ENCODE data around the gene STEAP1B. TPM values are rescaled to one million over a fixed set of nuclear protein-coding genes. Genes with fewer than 3 reads are reported as not detected.

Gene STEAP1B
- total and polyA plus RNA-seq, 4 donors = 0.36 to 5.1 (median 2.8) TPM; not detected in 1

DNA sequence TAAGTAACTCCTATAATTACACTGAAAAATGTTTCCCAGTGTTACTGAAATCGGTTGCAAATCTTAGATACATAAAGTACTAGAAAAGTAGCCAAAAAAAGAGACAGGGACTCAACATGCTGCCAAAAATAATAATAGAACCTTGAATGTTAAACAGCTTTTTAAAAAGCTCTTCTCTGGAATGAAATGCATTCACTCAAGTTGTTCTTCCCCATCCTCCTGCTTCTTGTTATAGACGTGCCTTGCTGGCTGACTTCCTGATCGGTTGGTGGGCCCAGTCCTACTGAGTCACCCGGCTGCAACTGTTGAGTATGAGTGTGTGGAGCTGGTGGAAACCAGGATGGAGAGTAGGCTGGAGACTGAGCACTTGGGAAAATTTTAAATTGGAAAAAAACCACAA, 112.4 kb downstream of the STEAP1B start:
- Histone ChIP-seq H3K27ac (ENCODE audit: low read depth in 1 of 2, low read length in 2 of 2) (no peak overlapping the region), H3K36me3 (ENCODE audit: control insufficient read depth in 1 of 2, insufficient read depth in 2 of 2, low read length in 1 of 2) (no peaks in the 10 kb centered on the region), H3K9me3 (ENCODE audit: control insufficient read depth, low read length) (no peaks in the 10 kb centered on the region), H3K4me3 (ENCODE audit: low read length in 2 of 2) (no peak overlapping the region), H3K4me1 (ENCODE audit: control insufficient read depth in 1 of 2, insufficient read depth in 2 of 2, low read length in 2 of 2) (peaks cover 0 to 2% of the 10 kb centered on the region in 2 donors), H3K27me3 (ENCODE audit: control insufficient read depth in 1 of 2, insufficient read depth in 2 of 2, low read length in 1 of 2) (no peaks in the 10 kb centered on the region)
- peak; percentile 61 for ATAC-seq (ENCODE audit: low FRiP score)
- WGBS, 2 donors = 6 to 7% methylated on average over 4 of the region's 4 CpGs
- DNase-seq = peak in 1 of 2 donors; percentile 59
- intact Hi-C loops (cut with DNase I) = no loop called here

DNA sequence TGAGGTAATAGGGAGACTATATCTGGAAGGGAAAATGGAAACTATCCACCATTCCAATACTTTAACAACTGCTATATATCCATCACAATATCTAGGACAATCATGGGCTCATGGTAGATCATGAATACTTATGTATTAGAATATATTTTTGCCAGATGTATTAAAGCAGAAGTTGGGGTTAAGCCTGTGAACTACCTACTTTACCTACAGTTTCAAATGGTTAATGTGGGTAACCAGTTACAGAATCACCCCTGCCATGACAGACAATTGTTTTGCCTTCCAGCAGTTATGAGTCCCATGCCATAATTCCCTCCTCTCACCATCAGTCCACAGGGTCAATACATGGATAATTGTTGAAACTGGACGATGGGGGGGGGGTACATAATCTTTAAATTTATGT, 113.1 kb downstream of the STEAP1B start:
- no peak for DNase-seq
- 92 to 96% methylated on average over 1 of the region's 1 CpG for WGBS, 2 donors
- ATAC-seq (ENCODE audit: low FRiP score) = no peak
- no peaks in the 10 kb centered on the region for H3K36me3 ChIP-seq (ENCODE audit: control insufficient read depth in 1 of 2, insufficient read depth in 2 of 2, low read length in 1 of 2)
- intact Hi-C loops (cut with DNase I) = no loop called here
- no peak overlapping the region for H3K27ac ChIP-seq (ENCODE audit: low read depth in 1 of 2, low read length in 2 of 2)
- no peaks in the 10 kb centered on the region for H3K9me3 ChIP-seq (ENCODE audit: control insufficient read depth, low read length)
- H3K4me1 ChIP-seq (ENCODE audit: control insufficient read depth in 1 of 2, insufficient read depth in 2 of 2, low read length in 2 of 2) = peaks cover 0 to 2% of the 10 kb centered on the region in 2 donors
- H3K27me3 ChIP-seq (ENCODE audit: control insufficient read depth in 1 of 2, insufficient read depth in 2 of 2, low read length in 1 of 2) = no peaks in the 10 kb centered on the region
- H3K4me3 ChIP-seq (ENCODE audit: low read length in 2 of 2) = no peak overlapping the region

DNA sequence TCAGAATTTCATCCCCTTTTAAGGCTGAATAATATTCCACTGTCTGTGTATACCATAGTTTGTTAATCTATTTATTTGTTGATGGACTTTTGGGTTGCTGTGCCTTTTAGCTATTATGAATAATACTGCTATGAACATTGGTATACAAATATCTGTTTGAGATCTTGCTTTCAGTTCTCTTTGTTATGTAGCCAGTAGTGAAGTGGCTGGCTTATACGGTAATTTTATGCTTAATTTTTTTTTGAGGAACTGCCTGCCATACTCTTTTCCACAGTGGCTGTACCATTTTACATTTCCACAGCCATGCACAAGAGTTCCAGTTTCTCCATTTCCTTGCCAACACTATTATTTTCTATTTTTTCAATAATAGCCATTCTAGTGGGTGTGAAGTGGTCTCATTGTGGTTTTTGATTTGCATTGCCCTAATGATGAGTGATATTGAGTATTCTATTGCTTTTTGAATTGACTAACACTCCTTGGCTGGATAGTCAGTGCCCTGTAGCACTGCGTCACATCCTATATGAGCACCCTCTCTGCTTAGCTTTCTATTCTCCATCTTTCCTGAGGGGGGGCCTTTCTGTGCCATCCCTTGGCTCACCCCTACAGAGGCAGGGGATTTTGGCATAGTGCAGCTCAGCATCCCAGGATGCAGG, 113.7 kb downstream of the STEAP1B start:
- no peak for DNase-seq
- no peaks in the 10 kb centered on the region for H3K36me3 ChIP-seq (ENCODE audit: control insufficient read depth in 1 of 2, insufficient read depth in 2 of 2, low read length in 1 of 2)

DNA sequence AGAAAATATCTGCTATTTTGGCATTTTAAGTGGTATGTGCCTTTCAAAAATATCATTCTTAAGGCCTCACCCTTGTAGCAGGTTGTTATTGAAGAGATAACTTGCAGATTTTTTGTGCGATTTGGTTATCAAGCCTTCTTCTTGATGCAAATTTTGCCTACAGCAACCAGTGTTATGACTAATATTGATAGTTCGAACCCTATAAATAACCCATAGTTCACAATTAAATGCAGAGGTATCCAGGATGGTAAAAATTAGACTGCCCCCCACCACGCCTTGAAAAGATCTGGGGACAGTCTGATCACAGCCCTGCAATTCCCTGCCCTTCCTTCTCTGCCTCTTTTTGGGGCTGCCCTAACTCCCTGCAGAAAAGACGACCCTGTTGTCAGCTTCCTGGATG, 114.7 kb downstream of the STEAP1B start:
- WGBS, 2 donors = 82 to 88% methylated on average over 4 of the region's 4 CpGs
- Histone ChIP-seq H3K4me3 (ENCODE audit: low read length in 2 of 2) (no peak overlapping the region), H3K9me3 (ENCODE audit: control insufficient read depth, low read length) (no peaks in the 10 kb centered on the region), H3K4me1 (ENCODE audit: control insufficient read depth in 1 of 2, insufficient read depth in 2 of 2, low read length in 2 of 2) (peaks cover 0 to 2% of the 10 kb centered on the region in 2 donors), H3K27me3 (ENCODE audit: control insufficient read depth in 1 of 2, insufficient read depth in 2 of 2, low read length in 1 of 2) (peaks cover 0 to 2% of the 10 kb centered on the region in 2 donors), H3K36me3 (ENCODE audit: control insufficient read depth in 1 of 2, insufficient read depth in 2 of 2, low read length in 1 of 2) (no peaks in the 10 kb centered on the region), H3K27ac (ENCODE audit: low read depth in 1 of 2, low read length in 2 of 2) (no peak overlapping the region)
- DNase-seq (no peak), ATAC-seq (ENCODE audit: low FRiP score) (no peak)
- intact Hi-C loops (cut with DNase I) = no loop called here

More for the DNA sequence above, 113.7 kb downstream of the STEAP1B start:
- 98 to 99% methylated on average over 2 of the region's 2 CpGs for WGBS, 2 donors
- Histone ChIP-seq H3K4me1 (ENCODE audit: control insufficient read depth in 1 of 2, insufficient read depth in 2 of 2, low read length in 2 of 2) (peaks cover 0 to 2% of the 10 kb centered on the region in 2 donors), H3K4me3 (ENCODE audit: low read length in 2 of 2) (no peak overlapping the region), H3K9me3 (ENCODE audit: control insufficient read depth, low read length) (no peaks in the 10 kb centered on the region), H3K27me3 (ENCODE audit: control insufficient read depth in 1 of 2, insufficient read depth in 2 of 2, low read length in 1 of 2) (no peaks in the 10 kb centered on the region), H3K27ac (ENCODE audit: low read depth in 1 of 2, low read length in 2 of 2) (no peak overlapping the region)
- ATAC-seq (ENCODE audit: low FRiP score) = no peak
- intact Hi-C loops (cut with DNase I) = no loop called here

DNA sequence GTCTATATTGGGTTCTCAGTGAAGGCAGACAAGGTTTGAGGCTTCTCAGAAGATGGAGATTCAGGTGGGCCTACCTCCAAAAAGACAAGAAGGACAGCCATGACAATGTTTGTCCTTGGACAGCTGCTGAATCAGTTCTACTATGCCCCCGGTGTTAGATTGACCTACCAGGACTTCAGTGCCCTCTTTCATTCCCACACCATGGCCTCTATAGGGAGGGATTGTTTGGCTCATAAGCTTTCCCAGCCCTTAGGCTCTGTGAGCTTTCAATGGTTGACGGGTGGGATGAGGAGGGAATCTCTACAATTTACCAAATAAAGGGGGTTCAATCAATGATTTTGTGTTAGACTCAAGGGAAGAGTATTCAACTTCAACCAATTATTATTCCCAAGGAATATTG, 119.7 kb downstream of the STEAP1B start:
- H3K27ac ChIP-seq (ENCODE audit: low read depth in 1 of 2, low read length in 2 of 2) = no peak overlapping the region
- DNase-seq (no peak), ATAC-seq (ENCODE audit: low FRiP score) (no peak)
- no peaks in the 10 kb centered on the region for H3K36me3 ChIP-seq (ENCODE audit: control insufficient read depth in 1 of 2, insufficient read depth in 2 of 2, low read length in 1 of 2)
- H3K4me1 ChIP-seq (ENCODE audit: control insufficient read depth in 1 of 2, insufficient read depth in 2 of 2, low read length in 2 of 2) = no peaks in the 10 kb centered on the region
- peaks cover 0 to 2% of the 10 kb centered on the region in 2 donors for H3K27me3 ChIP-seq (ENCODE audit: control insufficient read depth in 1 of 2, insufficient read depth in 2 of 2, low read length in 1 of 2)
- 94 to 97% methylated on average over 2 of the region's 2 CpGs for WGBS, 2 donors
- H3K4me3 ChIP-seq (ENCODE audit: low read length in 2 of 2) = no peak overlapping the region
- intact Hi-C loops (cut with DNase I) = no loop called here
- H3K9me3 ChIP-seq (ENCODE audit: control insufficient read depth, low read length) = no peaks in the 10 kb centered on the region

DNA sequence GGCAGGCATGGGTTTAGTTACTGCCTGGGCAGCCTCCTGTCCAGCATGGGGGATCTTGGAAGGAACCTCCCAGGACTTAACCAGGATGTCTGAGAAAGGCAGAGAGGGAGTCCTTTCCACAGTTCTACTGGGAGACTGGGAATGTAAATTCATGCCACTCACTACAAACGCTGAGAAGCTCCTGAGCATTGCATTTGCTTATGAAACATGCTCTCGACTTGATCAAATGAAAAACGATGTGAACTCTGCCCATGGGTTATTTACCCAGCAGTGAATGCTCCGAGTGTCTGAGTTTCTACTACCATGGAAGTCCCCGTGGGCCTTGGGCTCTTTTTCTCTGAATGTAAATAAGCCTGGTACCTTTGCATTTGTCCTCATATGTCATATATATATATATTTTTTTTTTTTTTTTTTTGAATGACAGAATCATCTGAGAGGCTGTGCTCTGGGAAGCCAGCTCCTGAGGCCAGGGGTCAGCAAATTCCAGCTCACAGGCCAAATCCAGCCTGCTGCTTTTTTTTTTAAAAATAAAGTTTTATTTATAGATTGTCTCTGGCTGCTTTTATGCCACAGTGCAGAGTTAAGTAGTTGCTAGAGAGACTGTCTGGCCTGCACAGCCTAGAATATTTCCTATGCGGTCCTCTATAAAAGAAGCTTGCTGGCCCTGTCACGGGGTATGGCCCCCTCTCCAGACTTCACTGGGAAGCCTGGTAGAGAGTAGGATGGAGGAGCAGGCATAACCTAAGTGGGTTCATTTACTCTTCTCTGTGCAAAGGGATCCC, 121.6 kb downstream of the STEAP1B start:
- 81 to 86% methylated on average over 7 of the region's 7 CpGs for WGBS, 2 donors
- no peak for DNase-seq
- Histone ChIP-seq H3K36me3 (ENCODE audit: control insufficient read depth in 1 of 2, insufficient read depth in 2 of 2, low read length in 1 of 2) (no peaks in the 10 kb centered on the region), H3K9me3 (ENCODE audit: control insufficient read depth, low read length) (no peaks in the 10 kb centered on the region), H3K4me3 (ENCODE audit: low read length in 2 of 2) (no peak overlapping the region), H3K27me3 (ENCODE audit: control insufficient read depth in 1 of 2, insufficient read depth in 2 of 2, low read length in 1 of 2) (peaks cover 0 to 2% of the 10 kb centered on the region in 2 donors), H3K4me1 (ENCODE audit: control insufficient read depth in 1 of 2, insufficient read depth in 2 of 2, low read length in 2 of 2) (no peaks in the 10 kb centered on the region), H3K27ac (ENCODE audit: low read depth in 1 of 2, low read length in 2 of 2) (no peak overlapping the region)
- intact Hi-C loops (cut with DNase I) = no loop called here
- ATAC-seq (ENCODE audit: low FRiP score) = no peak

DNA sequence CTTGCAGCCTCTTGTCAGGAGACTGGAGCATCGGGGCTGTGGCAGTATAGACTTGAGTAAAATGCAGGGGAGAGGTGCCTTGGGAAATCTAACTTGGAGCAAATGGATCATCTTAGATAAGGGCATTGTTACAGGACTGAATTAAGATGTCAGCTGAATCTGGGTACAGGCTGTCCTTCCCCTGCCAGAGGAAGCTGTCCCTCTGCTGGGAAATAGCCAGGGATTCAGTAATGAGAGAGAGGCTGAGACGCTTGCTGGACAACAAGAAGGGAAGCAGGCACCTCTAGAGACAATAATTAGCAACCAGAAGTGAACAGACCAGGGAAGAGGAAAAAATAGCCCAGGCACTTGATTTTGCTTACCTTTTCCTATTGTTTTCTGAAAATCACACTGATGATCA, 122.3 kb downstream of the STEAP1B start:
- H3K9me3 ChIP-seq (ENCODE audit: control insufficient read depth, low read length) = no peaks in the 10 kb centered on the region
- 73 to 86% methylated on average over 2 of the region's 2 CpGs for WGBS, 2 donors
- H3K36me3 ChIP-seq (ENCODE audit: control insufficient read depth in 1 of 2, insufficient read depth in 2 of 2, low read length in 1 of 2) = no peaks in the 10 kb centered on the region
- H3K4me1 ChIP-seq (ENCODE audit: control insufficient read depth in 1 of 2, insufficient read depth in 2 of 2, low read length in 2 of 2) = no peaks in the 10 kb centered on the region
- intact Hi-C loops (cut with DNase I) = no loop called here
- H3K4me3 ChIP-seq (ENCODE audit: low read length in 2 of 2) = no peak overlapping the region
- ATAC-seq (ENCODE audit: low FRiP score) = no peak
- H3K27ac ChIP-seq (ENCODE audit: low read depth in 1 of 2, low read length in 2 of 2) = no peak overlapping the region
- no peak for DNase-seq
- H3K27me3 ChIP-seq (ENCODE audit: control insufficient read depth in 1 of 2, insufficient read depth in 2 of 2, low read length in 1 of 2) = peaks cover 0 to 2% of the 10 kb centered on the region in 2 donors

DNA sequence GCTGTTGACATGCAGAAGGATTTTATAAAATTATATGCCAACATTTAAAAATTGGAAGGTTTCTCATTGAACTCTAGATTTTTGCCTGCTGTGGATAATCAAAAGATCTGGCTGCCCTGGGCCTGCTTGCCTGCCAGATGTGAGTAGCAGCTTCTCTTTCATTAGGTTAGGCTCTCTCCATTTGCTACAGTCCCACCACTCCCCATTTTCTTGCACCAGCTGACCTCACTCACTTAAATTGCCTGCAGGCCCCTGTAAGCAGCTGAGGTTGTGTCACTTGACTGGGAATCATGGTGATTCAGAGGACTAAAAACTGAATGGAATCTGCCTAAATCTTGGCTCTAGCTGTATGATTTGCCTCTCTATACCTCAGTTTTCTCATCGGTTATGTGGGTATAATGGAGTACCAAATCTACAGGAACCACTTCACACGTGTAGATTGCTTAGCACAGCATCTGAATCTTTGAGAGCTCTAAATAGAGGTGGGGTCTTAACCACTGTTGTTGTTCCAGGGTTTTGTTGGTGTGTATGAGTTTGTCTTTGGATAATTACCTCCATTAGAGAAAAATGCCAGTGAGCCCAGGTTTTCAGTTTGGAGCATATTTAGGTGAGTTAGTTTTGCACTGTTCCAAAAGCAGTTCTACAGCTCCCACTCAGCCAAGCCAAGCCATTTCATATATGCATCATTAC, 124.5 kb downstream of the STEAP1B start:
- WGBS, 2 donors = 88 to 90% methylated on average over 2 of the region's 2 CpGs
- ATAC-seq (ENCODE audit: low FRiP score) = no peak

More for the DNA sequence above, 124.5 kb downstream of the STEAP1B start:
- Histone ChIP-seq H3K27me3 (ENCODE audit: control insufficient read depth in 1 of 2, insufficient read depth in 2 of 2, low read length in 1 of 2) (no peaks in the 10 kb centered on the region), H3K36me3 (ENCODE audit: control insufficient read depth in 1 of 2, insufficient read depth in 2 of 2, low read length in 1 of 2) (no peaks in the 10 kb centered on the region), H3K4me3 (ENCODE audit: low read length in 2 of 2) (no peak overlapping the region), H3K4me1 (ENCODE audit: control insufficient read depth in 1 of 2, insufficient read depth in 2 of 2, low read length in 2 of 2) (no peaks in the 10 kb centered on the region), H3K27ac (ENCODE audit: low read depth in 1 of 2, low read length in 2 of 2) (no peak overlapping the region), H3K9me3 (ENCODE audit: control insufficient read depth, low read length) (no peaks in the 10 kb centered on the region)
- intact Hi-C loops (cut with DNase I) = no loop called here
- DNase-seq = no peak
